Measurements from ENCODE around the gene KMT2C.
"Not testable (repeated sequence)": the region's sequence is repeated elsewhere in the genome, so short reads cannot be mapped to it uniquely, and the experiment has no call there.

DNA sequence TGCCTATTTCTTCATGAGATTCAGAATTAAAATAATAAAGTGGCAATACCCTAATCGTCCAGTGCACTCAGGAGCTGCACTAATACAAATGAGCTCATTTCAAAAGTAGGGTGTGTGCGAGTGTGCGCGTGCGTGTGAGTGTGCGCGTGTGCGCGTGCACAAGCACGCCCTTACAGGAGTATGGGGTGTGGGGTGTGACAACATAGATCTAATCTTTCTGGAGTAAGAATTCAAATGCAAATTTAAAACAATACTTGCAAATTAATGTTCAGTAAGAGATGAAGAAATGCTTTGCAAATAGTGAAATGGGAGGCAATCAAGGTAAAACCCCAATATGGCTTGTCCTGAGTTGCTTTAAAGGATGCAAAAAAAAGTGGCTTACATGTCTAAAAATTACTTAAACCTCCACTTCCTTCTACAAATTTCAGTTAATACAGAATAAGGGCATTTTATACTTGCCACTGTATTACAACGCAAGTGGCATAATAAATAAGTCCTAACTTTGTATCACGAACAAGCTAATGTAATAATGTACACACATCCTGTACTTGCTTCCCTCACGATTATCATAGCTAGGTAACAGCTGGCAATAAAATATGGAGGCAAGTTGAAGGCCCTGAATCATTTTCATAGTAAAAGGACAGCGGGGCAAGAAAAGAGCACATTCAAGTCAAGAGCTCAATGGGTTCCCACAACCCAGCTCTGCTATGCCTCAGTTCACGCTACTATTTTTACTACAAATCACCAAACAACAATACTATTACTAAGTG lies 1.9 kb downstream of the KMT2C start:
- 0 out of 2 replicates have a peak, but pooled peaks have one; percentile 13 for TF ChIP-seq CTCF (conservative IDR thresholded peaks at IDR 0.05; ENCODE audit: low read length)
- not testable (repeated sequence) for TF ChIP-seq EZH2phosphoT487 (IDR thresholded peaks at IDR 0.05; ENCODE audit: borderline replicate concordance)

Data from Loucy (cell line).